H1 (cell line): ENCODE data around the gene ELMO1. TPM values are rescaled to one million over a fixed set of nuclear protein-coding genes. Genes with fewer than 3 reads are reported as not detected.

ENCODE experiments used
- CTCF ChIA-PET: fragments of 300-600 bp; sonication (Branson Sonifier 250); formaldehyde crosslinking; loops from one replicate; lab custom pipeline; 2021; ENCODE audit not compliant: partially characterized antibody; lab: Charles Lee
- POLR2A ChIA-PET: fragments of 300-600 bp; sonication (Branson Sonifier 250); formaldehyde crosslinking; loops from one replicate; lab custom pipeline; 2021; ENCODE audit warnings: inconsistent platforms; ENCODE audit not compliant: partially characterized antibody; lab: Charles Lee
- DNase-seq, 2 experiments: peaks; one replicate each; pipeline versions ENCODE4 v3.0.0 to v3.0.0-alpha.2; 2010 to 2022; ENCODE audit warnings: low spot score in 2 of 2, low read depth in 1 of 2, mixed read lengths in 1 of 2
- FAIRE-seq: peaks from 2 replicates; lab custom pipeline; 2011; peaks lifted over from hg19 to GRCh38; lab: Jason Lieb, UNC
- H2AFZ ChIP-seq: 2 replicates; pipeline ENCODE4 v1.8.1; 2012; ENCODE audit warnings: low read length, inconsistent platforms
- H2AK5ac ChIP-seq: 2 replicates; pipeline ENCODE4 v1.6.1; 2013; ENCODE audit warnings: low read depth, low read length
- H2BK120ac ChIP-seq: replicated peaks from 2 replicates; pipeline ENCODE3; 2013; ENCODE audit warnings: low read depth, low read length, inconsistent platforms
- H2BK12ac ChIP-seq: 2 replicates; pipeline ENCODE4 v1.6.1; 2013; ENCODE audit warnings: low read depth, low read length
- H2BK15ac ChIP-seq: 2 replicates; pipeline ENCODE4 v1.6.1; 2013; ENCODE audit warnings: low read length
- H2BK20ac ChIP-seq: 2 replicates; pipeline ENCODE4 v1.6.1; 2013; ENCODE audit warnings: low read length
- H2BK5ac ChIP-seq: 2 replicates; pipeline ENCODE4 v1.6.1; 2013; ENCODE audit warnings: low read depth, low read length
- H3K14ac ChIP-seq: 2 replicates; pipeline ENCODE4 v1.6.1; 2013; ENCODE audit warnings: inconsistent platforms; ENCODE audit not compliant: insufficient read length
- H3K18ac ChIP-seq: 2 replicates; pipeline ENCODE4 v1.6.1; 2013; ENCODE audit warnings: low read length; ENCODE audit errors: extremely low read depth
- H3K23ac ChIP-seq: 2 replicates; pipeline ENCODE4 v1.6.1; 2013; ENCODE audit warnings: inconsistent platforms; ENCODE audit not compliant: insufficient read length
- H3K23me2 ChIP-seq: 2 replicates; pipeline ENCODE4 v1.6.1; 2013; ENCODE audit warnings: low read depth, low read length
- H3K27ac ChIP-seq: 2 replicates; pipeline ENCODE4 v1.6.1; 2011; ENCODE audit warnings: low read depth, low read length, inconsistent platforms
- H3K27me3 ChIP-seq, 4 experiments: replicated peaks in 1 of 4; 1 replicate in 1 of 4; 2 replicates in 3 of 4; pipeline versions ENCODE4 v1.6.1 to v1.8.1; 2011 to 2013; ENCODE audit warnings: low read length in 3 of 4, mild to moderate bottlenecking in 3 of 4, inconsistent platforms in 2 of 4, mixed read lengths in 2 of 4, moderate library complexity in 1 of 4; ENCODE audit not compliant: control insufficient read depth in 3 of 4, insufficient read depth in 3 of 4; ENCODE audit errors: extremely low read depth in 1 of 4
- H3K36me3 ChIP-seq, 4 experiments: 2 replicates each; pipeline versions ENCODE4 v1.6.1 to v1.8.1; 2011 to 2013; ENCODE audit warnings: mild to moderate bottlenecking in 4 of 4, low read length in 3 of 4, moderate library complexity in 2 of 4, control low read depth in 1 of 4, inconsistent platforms in 1 of 4; ENCODE audit not compliant: insufficient read depth in 4 of 4, control insufficient read depth in 2 of 4
- H3K4ac ChIP-seq: replicated peaks from 2 replicates; pipeline ENCODE3; 2013; ENCODE audit warnings: low read length, low read depth, mixed read lengths, inconsistent platforms; ENCODE audit not compliant: insufficient read length
- H3K4me1 ChIP-seq, 4 experiments: replicated peaks in 1 of 4; 1 replicate in 1 of 4; 2 replicates in 3 of 4; pipeline versions ENCODE4 v1.6.1 to v1.8.1; 2011 to 2013; ENCODE audit warnings: low read length in 3 of 4, inconsistent platforms in 2 of 4, mixed read lengths in 1 of 4; ENCODE audit not compliant: insufficient read depth in 4 of 4, control insufficient read depth in 3 of 4
- H3K4me2 ChIP-seq, 2 experiments: 2 replicates each; pipeline versions ENCODE4 v1.6.1 to v1.8.1; 2011 to 2013; ENCODE audit warnings: low read depth in 2 of 2, low read length in 2 of 2, control low read depth in 1 of 2, inconsistent platforms in 1 of 2, mild to moderate bottlenecking in 1 of 2; ENCODE audit not compliant: insufficient read depth in 1 of 2
- H3K4me3 ChIP-seq, 4 experiments: fragments of 200-600, 300-600 bp in 1 of 4; sonication (generic), shearing (Covaris generic), sonication (Bioruptor Twin) in 1 of 4; 2 replicates each; pipeline versions ENCODE4 v1.5.1 to v1.8.1; 2011 to 2016; ENCODE audit warnings: low read length in 4 of 4, low read depth in 3 of 4, control low read depth in 2 of 4, inconsistent platforms in 2 of 4, mild to moderate bottlenecking in 2 of 4, mixed read lengths in 1 of 4, moderate library complexity in 1 of 4; ENCODE audit not compliant: insufficient read depth in 2 of 4; ENCODE audit errors: extremely low read depth in 1 of 4
- H3K56ac ChIP-seq: replicated peaks from 2 replicates; pipeline ENCODE3; 2013; ENCODE audit warnings: low read depth, mild to moderate bottlenecking, mixed read lengths, low read length, inconsistent platforms; ENCODE audit not compliant: insufficient read length
- H3K79me1 ChIP-seq: 2 replicates; pipeline ENCODE4 v1.6.1; 2013; ENCODE audit warnings: low read depth, low read length, control low read depth
- H3K79me2 ChIP-seq, 2 experiments: 2 replicates each; pipeline versions ENCODE4 v1.6.1 to v1.8.1; 2012 to 2013; ENCODE audit warnings: low read length in 2 of 2, mild to moderate bottlenecking in 2 of 2, inconsistent platforms in 1 of 2; ENCODE audit not compliant: insufficient read depth in 2 of 2, control insufficient read depth in 1 of 2
- H3K9ac ChIP-seq, 4 experiments: replicated peaks in 1 of 4; 1 replicate in 1 of 4; 2 replicates in 3 of 4; pipeline versions ENCODE4 v1.6.1 to v1.8.1; 2011 to 2013; ENCODE audit warnings: low read depth in 3 of 4, low read length in 3 of 4, control low read depth in 2 of 4, mild to moderate bottlenecking in 2 of 4, moderate library complexity in 2 of 4, inconsistent platforms in 1 of 4; ENCODE audit errors: extremely low read depth in 1 of 4
- H3K9me3 ChIP-seq, 2 experiments: 2 replicates each; pipeline versions ENCODE4 v1.6.1 to v1.8.1; 2012 to 2013; ENCODE audit warnings: mild to moderate bottlenecking in 2 of 2, moderate library complexity in 2 of 2, control low read depth in 1 of 2, inconsistent platforms in 1 of 2, low read depth in 1 of 2, low read length in 1 of 2, mixed read lengths in 1 of 2; ENCODE audit not compliant: insufficient read depth in 2 of 2
- H4K20me1 ChIP-seq, 2 experiments: replicated peaks in 1 of 2; 2 replicates each; pipeline versions ENCODE3 to v1.8.1; 2011 to 2013; ENCODE audit warnings: inconsistent platforms in 2 of 2, low read length in 2 of 2, mild to moderate bottlenecking in 1 of 2; ENCODE audit not compliant: insufficient read depth in 2 of 2, control insufficient read depth in 1 of 2
- H4K5ac ChIP-seq: 2 replicates; pipeline ENCODE4 v1.6.1; 2013; ENCODE audit warnings: low read length, low read depth, mixed read lengths, inconsistent platforms; ENCODE audit not compliant: insufficient read length
- H4K8ac ChIP-seq: 2 replicates; pipeline ENCODE4 v1.8.0; 2013; ENCODE audit warnings: mild to moderate bottlenecking, moderate library complexity, low read length, inconsistent platforms; ENCODE audit not compliant: insufficient read depth; ENCODE audit errors: extremely low read depth
- H4K91ac ChIP-seq: replicated peaks from 2 replicates; pipeline ENCODE3; 2013; ENCODE audit warnings: low read length, mixed read lengths, inconsistent platforms; ENCODE audit not compliant: insufficient read length
- HDAC2 ChIP-seq, 2 experiments: fragments of 300-600 bp in 1 of 2; sonication (generic) in 1 of 2; IDR thresholded peaks; 2 replicates each; pipeline ENCODE4 v1.6.1; 2011 to 2012; ENCODE audit warnings: low read depth in 2 of 2, low read length in 2 of 2, mild to moderate bottlenecking in 2 of 2, moderate library complexity in 2 of 2, borderline replicate concordance in 1 of 2, inconsistent platforms in 1 of 2
- KDM1A ChIP-seq: fragments of 200-600, 300-600 bp; sonication (generic); IDR thresholded peaks from 2 replicates; pipeline ENCODE4 v1.7.1; 2016; ENCODE audit warnings: mild to moderate bottlenecking, low read length, borderline replicate concordance
- NANOG ChIP-seq: IDR thresholded peaks from 2 replicates; pipeline ENCODE4 v1.6.1; 2011; ENCODE audit warnings: low read length, low read depth, mild to moderate bottlenecking, inconsistent platforms; ENCODE audit not compliant: insufficient read depth, poor library complexity, severe bottlenecking
- RFX5 ChIP-seq: IDR thresholded peaks from 2 replicates; pipeline ENCODE4 v1.6.1; 2011; ENCODE audit warnings: low read depth, low read length, improper control_type of control experiment, borderline replicate concordance
- RXRA ChIP-seq: IDR thresholded peaks from 2 replicates; pipeline ENCODE4 v1.6.1; 2011; ENCODE audit warnings: low read depth, mild to moderate bottlenecking, low read length, moderate library complexity; ENCODE audit not compliant: insufficient read depth
- SAP30 ChIP-seq: fragments of 300-600 bp; sonication (generic); IDR thresholded peaks from 2 replicates; pipeline ENCODE4 v1.7.1; 2012; ENCODE audit warnings: low read length, moderate library complexity, mild to moderate bottlenecking, inconsistent platforms; ENCODE audit not compliant: insufficient read depth, insufficient replicate concordance
- SIN3A ChIP-seq, 2 experiments: IDR thresholded peaks in 1 of 2; conservative IDR thresholded peaks in 1 of 2; 2 replicates each; pipeline ENCODE4 v1.6.1; 2011 to 2012; ENCODE audit warnings: low read length in 2 of 2, improper control_type of control experiment in 1 of 2, low read depth in 1 of 2, mild to moderate bottlenecking in 1 of 2
- SIX5 ChIP-seq: IDR thresholded peaks from 2 replicates; pipeline ENCODE4 v1.6.1; 2011; ENCODE audit warnings: mild to moderate bottlenecking, low read depth, low read length
- TBP ChIP-seq: IDR thresholded peaks from 2 replicates; pipeline ENCODE4 v1.6.1; 2011; ENCODE audit warnings: low read depth, low read length, improper control_type of control experiment
- WGBS, 2 experiments: shearing (Covaris generic) in 1 of 2; methylation state at CpG; one replicate each; pipeline versions ENCODE4 v1.1.6 to v1.1.7; 2013 to 2015; ENCODE audit warnings: low lambda C conversion rate in 2 of 2, mixed read lengths in 2 of 2, inconsistent platforms in 1 of 2, low coverage in 1 of 2, missing lambda C conversion rate in 1 of 2; ENCODE audit not compliant: insufficient replicate concordance in 2 of 2, insufficient coverage in 1 of 2, insufficient read length in 1 of 2; ENCODE audit errors: extremely low coverage in 1 of 2, missing lambda C conversion rate in 1 of 2; 5-methylcytosine and 5-hydroxymethylcytosine counted together
- polyA plus RNA-seq, 7 experiments: library from polyadenylated mRNA; depleted of rRNA in 3 of 7; stranded (reverse) in 5 of 7; unstranded in 2 of 7; fragments of >200 nt in 5 of 7; fragments of 200-250 nt in 2 of 7; gene quantifications; 1 replicate in 5 of 7; 2 replicates in 1 of 7; 4 replicates in 1 of 7; pipeline versions ENCODE4 v1.2.1 to v1.2.3, GENCODE V29; 2011 to 2013; ENCODE audit warnings: missing spikeins in 2 of 7, mixed read lengths in 2 of 7
- total RNA-seq: library from RNA; stranded (reverse); fragmentation: NEBNext Ultra II Directional; extraction: Animal tissue kit (Norgen Biotek cat#: 25700); gene quantifications from 2 replicates; pipeline ENCODE4 v1.2.1, GENCODE V29; 2021

The ELMO1 gene
- total and polyA plus RNA-seq, 2 of the 8 experiments (the other 6 are each of a cell fraction or from before 2014, with no cell fraction given), result 18.4 to 21.0 TPM

DNA sequence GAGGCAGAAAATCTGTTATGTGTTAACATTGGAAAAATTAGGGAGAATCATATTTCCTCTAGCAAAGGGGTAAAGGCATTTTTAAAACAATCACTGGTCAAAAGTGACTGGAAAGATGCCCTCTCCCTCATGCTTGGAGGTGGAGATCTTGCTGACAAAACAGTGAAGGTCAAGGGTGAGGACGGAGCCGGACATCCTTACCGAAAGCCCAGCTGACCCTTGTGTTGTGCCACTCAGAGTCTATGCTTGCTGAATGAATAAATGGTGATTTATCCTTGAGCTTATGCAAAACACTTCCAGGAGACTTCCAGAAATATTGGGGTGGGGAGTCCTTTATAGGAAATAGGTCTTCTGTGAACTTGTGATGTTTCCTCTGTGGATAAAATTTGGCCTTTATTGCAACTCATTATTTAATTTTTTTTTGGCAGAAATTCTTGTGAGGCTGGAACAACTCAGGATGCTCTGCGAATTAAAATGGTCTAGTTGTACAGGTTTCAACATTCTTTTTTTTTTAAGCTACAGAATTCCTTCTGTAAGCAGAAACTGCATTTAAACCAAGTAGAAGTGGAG, 28.3 kb upstream of the ELMO1 start:
- no peak overlapping the region for H3K4ac ChIP-seq
- H4K91ac ChIP-seq, result no peak overlapping the region
- ChIA-PET POLR2A (interaction anchor here (0.8 to 1.1 kb wide), 2 partner anchors 8 to 11 kb away, joined by 3 to 4 read pairs; no protein-coding TSS in a partner anchor), CTCF (interaction anchor here (0.7 to 2.2 kb wide), 10 partner anchors 9 to 985 kb away, joined by 3 to 8 read pairs (median 4); partner anchors contain the start of gene ELMO1)
- no peaks in the 10 kb centered on the region for H3K36me3 ChIP-seq
- H2BK5ac ChIP-seq, result no peak overlapping the region
- H3K4me3 ChIP-seq, result no peak overlapping the region
- H2AFZ ChIP-seq, result no peak overlapping the region
- H4K8ac ChIP-seq, result no peak overlapping the region
- no peaks in the 10 kb centered on the region for H4K20me1 ChIP-seq
- no peaks in the 10 kb centered on the region for H3K79me1 ChIP-seq
- H2BK12ac ChIP-seq, result no peak overlapping the region
- no peaks in the 10 kb centered on the region for H3K79me2 ChIP-seq
- H4K5ac ChIP-seq, result no peak overlapping the region
- H3K4me2 ChIP-seq, result no peak overlapping the region
- H2BK20ac ChIP-seq, result no peak overlapping the region
- no peak overlapping the region for H3K14ac ChIP-seq
- H3K27ac ChIP-seq, result no peak overlapping the region
- H3K27me3 ChIP-seq, result no peaks in the 10 kb centered on the region
- no peak for DNase-seq
- TF ChIP-seq KDM1A (no peak), TBP (no peak), RFX5 (no peak), RXRA (no peak), SIN3A (conservative IDR thresholded peaks at IDR 0.05 in 1 of 2, IDR thresholded peaks at IDR 0.05 in 1 of 2; ENCODE audit: low read depth in 1 of 2, low read length in 2 of 2) (no peak), SAP30 (no peak), SIX5 (no peak), HDAC2 (IDR thresholded peaks at IDR 0.05; ENCODE audit: borderline replicate concordance in 1 of 2, low read depth in 2 of 2, low read length in 2 of 2) (no peak), NANOG (no peak)
- TF ChIP-seq, all 59 proteins: peak for 0
- Histone ChIP-seq H3K9me3 (no peaks in the 10 kb centered on the region), H3K4me1 (peaks cover 2 to 6% (median 4%) of the 10 kb centered on the region in 4 experiments; a peak in 3 of 7 replicates), H3K56ac (no peak overlapping the region), H2BK15ac (no peak overlapping the region), H3K23me2 (no peaks in the 10 kb centered on the region), H3K9ac (no peak overlapping the region), H2AK5ac (no peak overlapping the region), H3K18ac (no peak overlapping the region), H2BK120ac (no peak overlapping the region), H3K23ac (no peak overlapping the region)
- WGBS, 2 experiments, result 95% methylated on average over 4 of the region's 4 CpGs; no CpG with 5 or more reads in 1 of the 2 experiments
- FAIRE-seq, result no peak
